HFF-Myc (cell line): ENCODE results near the gene CADM1.

Experiments
- DNase-seq: peaks from one replicate; pipeline ENCODE4 v3.0.0-alpha.2; 2011; ENCODE audit warnings: low read depth; ENCODE audit errors: extremely low read depth
- H3K4me3 ChIP-seq: replicated peaks from 2 replicates; pipeline ENCODE4 v1.5.1; 2011; ENCODE audit warnings: low read depth, mild to moderate bottlenecking, control low read depth, low read length
- TF ChIP-seq, protein P1 (sequence below): IDR thresholded peaks from 2 replicates; pipeline ENCODE4 v1.5.1; 2012; ENCODE audit warnings: mild to moderate bottlenecking, low read depth, low read length, control low read depth; ENCODE audit errors: missing control alignments

CADM1 gene

DNA sequence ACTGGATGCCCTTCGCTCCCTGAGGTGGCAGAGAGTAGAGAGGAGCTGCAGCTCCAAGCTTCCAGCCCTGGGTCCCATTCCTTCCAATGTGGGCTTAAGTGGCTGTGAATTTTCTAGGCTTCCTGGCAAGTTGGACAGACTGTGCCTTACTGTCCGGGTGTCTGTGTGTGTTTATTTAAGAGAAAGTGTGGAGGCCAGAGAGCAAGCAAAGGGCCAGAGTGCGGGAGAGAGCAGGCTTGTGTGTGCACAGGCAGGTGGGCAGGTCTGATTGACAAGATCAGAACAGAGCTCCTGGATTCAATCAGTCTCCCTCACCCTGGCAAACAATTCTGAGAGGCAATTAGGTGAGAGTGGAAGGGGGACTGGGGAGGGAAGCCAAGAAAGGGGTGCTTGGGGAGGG is 347.0 kb downstream of the CADM1 start:
- TF ChIP-seq, protein P1, sequence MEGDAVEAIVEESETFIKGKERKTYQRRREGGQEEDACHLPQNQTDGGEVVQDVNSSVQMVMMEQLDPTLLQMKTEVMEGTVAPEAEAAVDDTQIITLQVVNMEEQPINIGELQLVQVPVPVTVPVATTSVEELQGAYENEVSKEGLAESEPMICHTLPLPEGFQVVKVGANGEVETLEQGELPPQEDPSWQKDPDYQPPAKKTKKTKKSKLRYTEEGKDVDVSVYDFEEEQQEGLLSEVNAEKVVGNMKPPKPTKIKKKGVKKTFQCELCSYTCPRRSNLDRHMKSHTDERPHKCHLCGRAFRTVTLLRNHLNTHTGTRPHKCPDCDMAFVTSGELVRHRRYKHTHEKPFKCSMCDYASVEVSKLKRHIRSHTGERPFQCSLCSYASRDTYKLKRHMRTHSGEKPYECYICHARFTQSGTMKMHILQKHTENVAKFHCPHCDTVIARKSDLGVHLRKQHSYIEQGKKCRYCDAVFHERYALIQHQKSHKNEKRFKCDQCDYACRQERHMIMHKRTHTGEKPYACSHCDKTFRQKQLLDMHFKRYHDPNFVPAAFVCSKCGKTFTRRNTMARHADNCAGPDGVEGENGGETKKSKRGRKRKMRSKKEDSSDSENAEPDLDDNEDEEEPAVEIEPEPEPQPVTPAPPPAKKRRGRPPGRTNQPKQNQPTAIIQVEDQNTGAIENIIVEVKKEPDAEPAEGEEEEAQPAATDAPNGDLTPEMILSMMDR: no peak
- no peak for DNase-seq
- H3K4me3 ChIP-seq: no peak overlapping the region

DNA sequence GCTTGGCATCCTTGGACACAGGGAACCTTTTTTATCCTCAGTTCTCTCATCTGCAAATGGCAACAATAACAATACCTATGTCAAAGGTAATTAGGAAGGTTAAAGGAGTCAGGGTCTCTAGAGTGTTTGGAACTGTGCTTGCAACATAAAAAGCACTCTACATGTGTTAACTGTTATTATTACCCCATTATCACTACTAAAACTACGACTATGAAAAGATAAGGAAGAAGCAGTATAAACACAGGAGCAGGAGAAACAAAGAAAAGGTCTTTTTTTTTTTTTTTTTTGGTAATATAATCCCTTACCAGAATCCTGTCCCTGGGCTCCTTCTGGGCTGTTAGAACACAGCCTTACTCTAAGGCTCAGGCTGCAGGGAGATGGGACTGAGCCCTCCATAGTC is 348.2 kb downstream of the CADM1 start:
- TF ChIP-seq, protein P1: no peak
- H3K4me3 ChIP-seq: no peak overlapping the region
- no peak for DNase-seq

DNA sequence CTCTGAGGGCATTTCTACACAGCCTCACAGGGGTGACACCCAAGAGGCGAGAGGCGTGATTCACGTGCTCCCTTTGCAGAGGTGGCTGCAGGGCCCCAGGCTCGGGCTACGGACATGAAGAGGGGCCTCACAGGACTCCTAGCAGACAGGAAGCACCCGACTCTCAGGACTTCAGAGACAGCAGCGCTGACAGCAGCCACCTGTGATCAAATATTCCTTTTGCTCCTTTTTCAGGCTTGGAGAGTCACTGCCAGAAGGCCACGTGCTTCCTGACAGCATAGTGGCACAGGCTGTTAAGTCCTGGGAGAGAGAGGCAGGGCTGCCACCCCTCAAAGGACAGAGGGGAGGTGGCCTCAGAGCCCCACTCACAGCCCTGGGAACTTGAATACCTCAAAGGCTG is 348.9 kb downstream of the CADM1 start:
- DNase-seq: no peak
- TF ChIP-seq, protein P1: no peak
- H3K4me3 ChIP-seq: no peak overlapping the region

DNA sequence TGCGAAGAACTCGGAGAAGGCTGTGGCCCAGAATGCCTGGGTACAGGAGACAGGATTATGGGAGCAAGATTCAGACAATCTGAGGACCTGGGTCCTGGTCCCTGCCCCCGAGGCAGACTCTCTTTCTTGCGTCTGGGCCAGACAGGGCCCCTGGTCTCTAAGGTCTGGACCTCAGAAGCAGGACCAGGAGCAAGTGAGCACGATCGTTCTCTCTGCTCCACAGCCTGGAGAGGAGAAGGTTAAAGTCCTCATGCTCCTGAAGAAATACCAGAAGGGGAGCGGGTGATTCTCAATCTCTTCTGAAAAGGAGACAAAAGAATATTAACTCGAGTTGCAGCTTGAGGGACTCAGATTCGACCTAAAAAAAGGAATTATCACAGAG is 349.9 kb downstream of the CADM1 start:
- H3K4me3 ChIP-seq: no peak overlapping the region
- DNase-seq: no peak
- TF ChIP-seq, protein P1: no peak

DNA sequence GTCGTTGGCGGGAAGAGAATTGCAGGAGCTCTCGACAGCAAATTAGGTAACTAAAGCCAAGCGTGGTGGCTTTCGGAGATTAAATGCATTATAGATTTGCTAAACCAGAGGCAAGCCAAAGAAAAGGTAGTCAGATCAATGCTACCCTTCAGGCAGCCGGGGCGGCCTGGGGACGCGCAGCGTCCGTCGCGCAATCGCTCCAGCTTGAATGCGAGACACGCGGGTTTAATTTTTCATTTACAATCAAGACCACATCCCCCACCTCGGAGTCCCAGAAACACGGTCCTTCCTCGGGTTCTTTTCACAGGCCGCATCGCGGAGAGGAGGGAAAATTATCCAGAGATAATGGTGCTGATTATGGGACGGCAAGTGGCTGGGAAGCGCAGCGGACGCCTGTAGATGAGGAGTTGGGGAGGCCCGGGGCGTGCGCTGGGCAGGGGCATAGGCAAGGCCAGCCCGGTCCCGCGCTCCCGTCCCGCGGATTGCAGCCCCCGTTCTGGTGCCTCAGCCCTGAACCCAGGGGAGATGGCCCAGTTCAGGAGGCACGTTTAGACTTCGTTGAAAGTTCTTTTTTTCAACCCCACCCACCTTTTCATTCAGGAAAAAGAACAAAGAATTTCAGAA is 350.4 kb downstream of the CADM1 start:
- TF ChIP-seq, protein P1: no peak
- DNase-seq: no peak

DNA sequence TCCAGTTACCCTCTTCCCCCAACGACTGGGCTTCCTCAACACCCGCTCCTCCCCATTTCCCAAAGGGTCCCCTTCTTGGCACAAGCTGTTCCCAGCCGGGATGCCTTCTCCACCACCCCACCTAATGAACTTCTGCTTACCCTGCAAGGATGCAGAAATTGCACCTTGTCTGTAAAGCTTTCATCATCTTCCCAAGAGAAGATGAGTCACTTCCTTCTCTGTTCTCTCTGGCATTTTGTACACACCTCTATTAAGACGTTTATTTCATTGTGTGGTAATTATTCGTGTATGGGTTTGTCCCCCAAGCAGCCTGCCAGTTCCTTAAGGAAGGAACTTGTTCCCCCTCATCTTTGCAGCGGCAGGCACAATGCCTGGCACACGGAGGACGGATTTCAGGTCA is 351.1 kb downstream of the CADM1 start:
- no peak for DNase-seq
- TF ChIP-seq, protein P1: no peak
- no peak overlapping the region for H3K4me3 ChIP-seq

More for the DNA sequence above, 350.4 kb downstream of the CADM1 start:
- H3K4me3 ChIP-seq: no peak overlapping the region

DNA sequence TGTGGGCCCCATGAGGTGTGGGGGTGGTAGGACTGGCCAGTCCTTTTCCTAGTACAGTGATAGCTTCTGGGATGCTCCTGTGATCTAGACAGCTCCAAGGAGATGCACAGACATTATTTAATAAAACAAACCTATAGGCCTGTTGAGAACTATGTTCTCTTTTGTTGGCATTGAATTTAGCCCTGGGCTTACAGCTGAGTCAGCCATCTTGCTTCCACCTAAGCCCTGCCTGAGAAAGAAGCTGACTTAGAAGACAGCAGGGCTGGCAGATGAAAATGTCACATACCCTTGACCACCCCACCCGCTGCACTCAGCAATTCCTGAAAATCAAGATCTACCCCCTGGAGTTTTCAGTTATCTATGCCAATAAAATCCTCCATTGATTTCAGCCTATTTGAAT is 353.2 kb downstream of the CADM1 start:
- no peak overlapping the region for H3K4me3 ChIP-seq
- TF ChIP-seq, protein P1: no peak
- DNase-seq: no peak
